A549 (cell line): ENCODE measurements around the gene MPPED2. TPM values are rescaled to one million over a fixed set of nuclear protein-coding genes. Genes with fewer than 3 reads are reported as not detected.

Experiments
- ATAC-seq, 2 experiments: fragments of 200-7000 bp in 1 of 2; fragments of >200 bp in 1 of 2; cut with Nextera tagmentation in 1 of 2; cut with Tn5 transposase in 1 of 2; 3 replicates each; pipeline versions ENCODE4 v1.8.0 to v1.9.1; 2018 to 2020; ENCODE audit warnings: mild to moderate bottlenecking in 1 of 2, moderate library complexity in 1 of 2
- CTCF ChIA-PET: fragments of 300-600 bp; sonication (Branson Sonifier 250); formaldehyde crosslinking; extraction: SDS; loops from one replicate; lab custom pipeline; 2021; ENCODE audit warnings: antibody characterized with exemption, inconsistent platforms; lab: Yijun Ruan, JAX
- POLR2A ChIA-PET: fragments of 350-600 bp; formaldehyde crosslinking; extraction: SDS; loops from one replicate; lab custom pipeline; 2021; ENCODE audit warnings: antibody characterized with exemption, inconsistent platforms; lab: Yijun Ruan, JAX
- DNase-seq, 2 experiments: peaks; one replicate each; pipeline versions ENCODE4 v3.0.0 to v3.0.0-alpha.2; 2011 to 2016; ENCODE audit warnings: low read depth in 1 of 2, low spot score in 1 of 2
- FAIRE-seq: peaks from 2 replicates; lab custom pipeline; 2011; peaks lifted over from hg19 to GRCh38; lab: Jason Lieb, UNC
- H3K27ac ChIP-seq, 2 experiments: fragments of >200 bp; sonication (Bioruptor Twin); formaldehyde crosslinking; 3 replicates each; pipeline ENCODE4 v1.5.1; 2016 to 2017
- H3K4me1 ChIP-seq: fragments of >200 bp; sonication (Bioruptor Twin); formaldehyde crosslinking; 3 replicates; pipeline ENCODE4 v1.6.1; 2016
- H3K4me2 ChIP-seq: fragments of >200 bp; sonication (Bioruptor Twin); formaldehyde crosslinking; 3 replicates; pipeline ENCODE4 v1.6.1; 2016
- H3K4me3 ChIP-seq: fragments of >200 bp; sonication (Bioruptor Twin); formaldehyde crosslinking; 3 replicates; pipeline ENCODE4 v1.5.1; 2016
- H3K9me3 ChIP-seq: fragments of >200 bp; sonication (Bioruptor Twin); formaldehyde crosslinking; 3 replicates; pipeline ENCODE4 v1.6.1; 2016
- CBX8 ChIP-seq: fragments of 200-600 bp; sonication (generic); IDR thresholded peaks from 2 replicates; pipeline ENCODE4 v1.6.1; 2016
- CHD2 ChIP-seq: fragments of 150-350 bp; IDR thresholded peaks from 2 replicates; pipeline ENCODE4 v1.6.1; 2014; ENCODE audit warnings: low read length; ENCODE audit not compliant: partially characterized antibody
- EHMT2 ChIP-seq: fragments of 200-600 bp; sonication (generic); IDR thresholded peaks from 2 replicates; pipeline ENCODE4 v1.6.1; 2016; ENCODE audit warnings: antibody characterized with exemption, low read depth, mild to moderate bottlenecking, moderate library complexity
- GATA3 ChIP-seq: IDR thresholded peaks from 2 replicates; pipeline ENCODE4 v1.6.1; 2012; ENCODE audit warnings: borderline replicate concordance
- HDAC2 ChIP-seq: fragments of 200-600 bp; sonication (generic); IDR thresholded peaks from 2 replicates; pipeline ENCODE4 v1.6.1; 2016
- HOXB5 ChIP-seq: fragments of 250-450 bp; sonication (Bioruptor Pico); IDR thresholded peaks from 2 replicates; pipeline ENCODE4 v1.5.0; 2020; ENCODE audit warnings: mild to moderate bottlenecking, moderate library complexity
- JUN ChIP-seq, 2 experiments: fragments of >200 bp; sonication (Bioruptor Twin); formaldehyde crosslinking; IDR thresholded peaks; 2 replicates in 1 of 2; 3 replicates in 1 of 2; pipeline ENCODE4 v1.6.1; 2016 to 2017
- SREBF2 ChIP-seq: fragments of 450-650 bp; IDR thresholded peaks from 2 replicates; pipeline ENCODE4 v1.6.1; 2014; ENCODE audit warnings: mild to moderate bottlenecking, moderate library complexity
- TFCP2L1 ChIP-seq: fragments of 250-450 bp; sonication (Bioruptor Pico); IDR thresholded peaks from 2 replicates; pipeline ENCODE4 v1.5.0; 2021; ENCODE audit warnings: mild to moderate bottlenecking
- ZC3H11A ChIP-seq: fragments of 450-650 bp; IDR thresholded peaks from 2 replicates; pipeline ENCODE4 v1.6.1; 2014; ENCODE audit warnings: antibody characterized with exemption, mild to moderate bottlenecking
- ZFP36 ChIP-seq: fragments of 450-650 bp; IDR thresholded peaks from 2 replicates; pipeline ENCODE4 v1.6.1; 2014; ENCODE audit warnings: borderline replicate concordance; ENCODE audit not compliant: partially characterized antibody
- ZNF302 ChIP-seq: fragments of 250-450 bp; sonication (Bioruptor Pico); IDR thresholded peaks from 2 replicates; pipeline ENCODE4 v1.9.0; 2021; ENCODE audit warnings: inconsistent platforms, mild to moderate bottlenecking, moderate library complexity
- WGBS: methylation state at CpG from one replicate; pipeline ENCODE4 v1.1.6; 2017; ENCODE audit errors: missing lambda C conversion rate; 5-methylcytosine and 5-hydroxymethylcytosine counted together
- polyA plus RNA-seq, 4 experiments: library from polyadenylated mRNA; depleted of rRNA in 3 of 4; stranded (reverse); fragments of >200 nt; fragmentation: RNase III in 1 of 4; extraction: RNeasy Plus Mini Kit Qiagen cat#74134 plus additional on column Dnase treatment in 1 of 4; gene quantifications; 2 replicates in 3 of 4; 3 replicates in 1 of 4; pipeline ENCODE4 v1.2.3, GENCODE V29; 2011 to 2017
- TF ChIP-seq, protein P1 (sequence below): IDR thresholded peaks from 2 replicates; pipeline ENCODE4 v1.6.1; 2012
- TF ChIP-seq, protein P2 (sequence below): fragments of >200 bp; sonication (Bioruptor Twin); formaldehyde crosslinking; IDR thresholded peaks from 3 replicates; pipeline ENCODE4 v1.5.1; 2016
- TF ChIP-seq, protein P3 (sequence below): fragments of 150-350 bp; IDR thresholded peaks from 2 replicates; pipeline ENCODE4 v1.6.1; 2014; ENCODE audit warnings: low read depth, mild to moderate bottlenecking, low read length
- TF ChIP-seq, protein P4 (sequence below): IDR thresholded peaks from 2 replicates; pipeline ENCODE4 v1.6.1; 2012; ENCODE audit warnings: low read depth, borderline replicate concordance
- TF ChIP-seq, protein P5 (sequence below): fragments of 200-600 bp; sonication (generic); IDR thresholded peaks from 2 replicates; pipeline ENCODE4 v1.6.1; 2016; ENCODE audit warnings: antibody characterized with exemption, mild to moderate bottlenecking, moderate library complexity

MPPED2 gene
- polyA plus RNA-seq, 2 of the 4 experiments (the other 2 are of a cell fraction) = not detected

DNA sequence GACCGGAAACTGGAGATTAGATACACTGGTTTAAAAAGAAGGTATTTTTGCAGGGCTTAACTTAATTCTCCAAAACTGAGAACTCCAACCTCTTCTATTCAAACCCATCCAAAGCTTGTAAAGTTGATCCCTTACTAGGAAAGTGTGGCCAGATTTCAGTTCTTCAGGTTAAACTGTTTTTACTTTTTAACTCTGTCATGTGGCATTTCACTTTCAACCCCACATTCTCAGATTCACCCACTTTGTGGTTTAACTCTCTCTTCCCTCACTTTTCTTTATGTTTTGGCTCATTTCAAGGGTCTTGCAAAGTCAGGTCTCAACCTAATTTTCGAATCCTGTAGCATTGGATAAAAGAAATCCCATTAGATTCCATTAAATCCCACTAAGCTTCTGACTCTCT, 75.4 kb downstream of the MPPED2 start:
- ChIA-PET CTCF (no interaction called here), POLR2A (no interaction called here)
- ATAC-seq (no peak), FAIRE-seq (no peak), DNase-seq (no peak)
- TF ChIP-seq, protein P1, sequence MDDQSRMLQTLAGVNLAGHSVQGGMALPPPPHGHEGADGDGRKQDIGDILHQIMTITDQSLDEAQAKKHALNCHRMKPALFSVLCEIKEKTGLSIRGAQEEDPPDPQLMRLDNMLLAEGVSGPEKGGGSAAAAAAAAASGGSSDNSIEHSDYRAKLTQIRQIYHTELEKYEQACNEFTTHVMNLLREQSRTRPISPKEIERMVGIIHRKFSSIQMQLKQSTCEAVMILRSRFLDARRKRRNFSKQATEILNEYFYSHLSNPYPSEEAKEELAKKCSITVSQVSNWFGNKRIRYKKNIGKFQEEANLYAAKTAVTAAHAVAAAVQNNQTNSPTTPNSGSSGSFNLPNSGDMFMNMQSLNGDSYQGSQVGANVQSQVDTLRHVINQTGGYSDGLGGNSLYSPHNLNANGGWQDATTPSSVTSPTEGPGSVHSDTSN = no peak
- TF ChIP-seq GATA3 = no peak
- no peak for TF ChIP-seq CHD2
- TF ChIP-seq ZC3H11A = no peak
- H3K4me1 ChIP-seq = no peaks in the 10 kb centered on the region
- WGBS = 13% methylated on average over 2 of the region's 2 CpGs
- no peak overlapping the region for H3K4me3 ChIP-seq
- H3K9me3 ChIP-seq = no peaks in the 10 kb centered on the region
- H3K27ac ChIP-seq = no peak overlapping the region
- no peak overlapping the region for H3K4me2 ChIP-seq

DNA sequence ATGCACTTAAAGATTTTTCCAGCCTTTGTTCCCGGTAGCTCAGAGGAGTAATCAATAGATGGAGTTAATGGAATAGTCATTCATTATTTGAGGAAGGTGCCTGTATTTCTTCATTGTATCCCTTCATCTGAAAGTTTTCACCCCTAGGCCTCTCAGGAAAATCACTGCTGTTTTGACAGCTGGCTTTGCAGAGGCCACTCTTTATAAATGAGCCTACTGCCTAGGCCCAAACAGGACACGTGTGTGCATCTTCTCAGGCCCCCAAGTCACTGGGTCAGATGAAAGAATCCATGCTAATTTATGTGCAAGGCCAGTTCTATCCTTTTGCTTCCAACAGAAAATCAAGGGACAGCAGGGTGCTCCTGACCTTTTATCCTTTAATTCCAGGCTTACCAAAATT, 76.8 kb downstream of the MPPED2 start:
- no peak overlapping the region for H3K4me3 ChIP-seq
- FAIRE-seq (no peak), ATAC-seq (no peak), DNase-seq (no peak)
- ChIA-PET CTCF (no interaction called here), POLR2A (no interaction called here)
- H3K9me3 ChIP-seq = no peaks in the 10 kb centered on the region
- no peaks in the 10 kb centered on the region for H3K4me1 ChIP-seq
- H3K4me2 ChIP-seq = no peak overlapping the region
- H3K27ac ChIP-seq = no peak overlapping the region
- no peak for TF ChIP-seq SREBF2
- TF ChIP-seq, protein P2, sequence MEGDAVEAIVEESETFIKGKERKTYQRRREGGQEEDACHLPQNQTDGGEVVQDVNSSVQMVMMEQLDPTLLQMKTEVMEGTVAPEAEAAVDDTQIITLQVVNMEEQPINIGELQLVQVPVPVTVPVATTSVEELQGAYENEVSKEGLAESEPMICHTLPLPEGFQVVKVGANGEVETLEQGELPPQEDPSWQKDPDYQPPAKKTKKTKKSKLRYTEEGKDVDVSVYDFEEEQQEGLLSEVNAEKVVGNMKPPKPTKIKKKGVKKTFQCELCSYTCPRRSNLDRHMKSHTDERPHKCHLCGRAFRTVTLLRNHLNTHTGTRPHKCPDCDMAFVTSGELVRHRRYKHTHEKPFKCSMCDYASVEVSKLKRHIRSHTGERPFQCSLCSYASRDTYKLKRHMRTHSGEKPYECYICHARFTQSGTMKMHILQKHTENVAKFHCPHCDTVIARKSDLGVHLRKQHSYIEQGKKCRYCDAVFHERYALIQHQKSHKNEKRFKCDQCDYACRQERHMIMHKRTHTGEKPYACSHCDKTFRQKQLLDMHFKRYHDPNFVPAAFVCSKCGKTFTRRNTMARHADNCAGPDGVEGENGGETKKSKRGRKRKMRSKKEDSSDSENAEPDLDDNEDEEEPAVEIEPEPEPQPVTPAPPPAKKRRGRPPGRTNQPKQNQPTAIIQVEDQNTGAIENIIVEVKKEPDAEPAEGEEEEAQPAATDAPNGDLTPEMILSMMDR = no peak
- TF ChIP-seq JUN (IDR thresholded peaks at IDR 0.05) = no peak
- TF ChIP-seq, protein P3, sequence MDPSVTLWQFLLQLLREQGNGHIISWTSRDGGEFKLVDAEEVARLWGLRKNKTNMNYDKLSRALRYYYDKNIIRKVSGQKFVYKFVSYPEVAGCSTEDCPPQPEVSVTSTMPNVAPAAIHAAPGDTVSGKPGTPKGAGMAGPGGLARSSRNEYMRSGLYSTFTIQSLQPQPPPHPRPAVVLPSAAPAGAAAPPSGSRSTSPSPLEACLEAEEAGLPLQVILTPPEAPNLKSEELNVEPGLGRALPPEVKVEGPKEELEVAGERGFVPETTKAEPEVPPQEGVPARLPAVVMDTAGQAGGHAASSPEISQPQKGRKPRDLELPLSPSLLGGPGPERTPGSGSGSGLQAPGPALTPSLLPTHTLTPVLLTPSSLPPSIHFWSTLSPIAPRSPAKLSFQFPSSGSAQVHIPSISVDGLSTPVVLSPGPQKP = no peak
- no peak for TF ChIP-seq TFCP2L1 (CRISPR knock-in tag)
- TF ChIP-seq ZNF302 (CRISPR knock-in tag) = no peak
- TF ChIP-seq, protein P4, sequence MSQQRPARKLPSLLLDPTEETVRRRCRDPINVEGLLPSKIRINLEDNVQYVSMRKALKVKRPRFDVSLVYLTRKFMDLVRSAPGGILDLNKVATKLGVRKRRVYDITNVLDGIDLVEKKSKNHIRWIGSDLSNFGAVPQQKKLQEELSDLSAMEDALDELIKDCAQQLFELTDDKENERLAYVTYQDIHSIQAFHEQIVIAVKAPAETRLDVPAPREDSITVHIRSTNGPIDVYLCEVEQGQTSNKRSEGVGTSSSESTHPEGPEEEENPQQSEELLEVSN = no peak
- no peak for TF ChIP-seq ZFP36
- TF ChIP-seq HDAC2 = no peak
- TF ChIP-seq EHMT2 = no peak
- TF ChIP-seq HOXB5 (CRISPR knock-in tag) = no peak
- TF ChIP-seq, protein P5, sequence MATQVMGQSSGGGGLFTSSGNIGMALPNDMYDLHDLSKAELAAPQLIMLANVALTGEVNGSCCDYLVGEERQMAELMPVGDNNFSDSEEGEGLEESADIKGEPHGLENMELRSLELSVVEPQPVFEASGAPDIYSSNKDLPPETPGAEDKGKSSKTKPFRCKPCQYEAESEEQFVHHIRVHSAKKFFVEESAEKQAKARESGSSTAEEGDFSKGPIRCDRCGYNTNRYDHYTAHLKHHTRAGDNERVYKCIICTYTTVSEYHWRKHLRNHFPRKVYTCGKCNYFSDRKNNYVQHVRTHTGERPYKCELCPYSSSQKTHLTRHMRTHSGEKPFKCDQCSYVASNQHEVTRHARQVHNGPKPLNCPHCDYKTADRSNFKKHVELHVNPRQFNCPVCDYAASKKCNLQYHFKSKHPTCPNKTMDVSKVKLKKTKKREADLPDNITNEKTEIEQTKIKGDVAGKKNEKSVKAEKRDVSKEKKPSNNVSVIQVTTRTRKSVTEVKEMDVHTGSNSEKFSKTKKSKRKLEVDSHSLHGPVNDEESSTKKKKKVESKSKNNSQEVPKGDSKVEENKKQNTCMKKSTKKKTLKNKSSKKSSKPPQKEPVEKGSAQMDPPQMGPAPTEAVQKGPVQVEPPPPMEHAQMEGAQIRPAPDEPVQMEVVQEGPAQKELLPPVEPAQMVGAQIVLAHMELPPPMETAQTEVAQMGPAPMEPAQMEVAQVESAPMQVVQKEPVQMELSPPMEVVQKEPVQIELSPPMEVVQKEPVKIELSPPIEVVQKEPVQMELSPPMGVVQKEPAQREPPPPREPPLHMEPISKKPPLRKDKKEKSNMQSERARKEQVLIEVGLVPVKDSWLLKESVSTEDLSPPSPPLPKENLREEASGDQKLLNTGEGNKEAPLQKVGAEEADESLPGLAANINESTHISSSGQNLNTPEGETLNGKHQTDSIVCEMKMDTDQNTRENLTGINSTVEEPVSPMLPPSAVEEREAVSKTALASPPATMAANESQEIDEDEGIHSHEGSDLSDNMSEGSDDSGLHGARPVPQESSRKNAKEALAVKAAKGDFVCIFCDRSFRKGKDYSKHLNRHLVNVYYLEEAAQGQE = no peak
- no peak for TF ChIP-seq CBX8
- TF ChIP-seq, protein P1 = no peak
- 45% methylated on average over 2 of the region's 2 CpGs for WGBS
